Keratinocyte (primary cell): ENCODE measurements around the gene DACT3. TPM values are rescaled to one million over a fixed set of nuclear protein-coding genes. Genes with fewer than 3 reads are reported as not detected.

Experiments used
- DNase-seq: peaks from one replicate; pipeline ENCODE4 v3.0.0-alpha.2; 2011; ENCODE audit warnings: low read depth, missing footprints, low spot score
- FAIRE-seq: peaks from 2 replicates; lab custom pipeline; 2011; peaks lifted over from hg19 to GRCh38; lab: Jason Lieb, UNC
- H2AFZ ChIP-seq: 2 replicates; pipeline ENCODE4 v1.6.0; 2012; ENCODE audit warnings: low read length, control low read depth, inconsistent platforms; ENCODE audit not compliant: control insufficient read depth
- H3K27ac ChIP-seq: 2 replicates; pipeline ENCODE4 v1.5.1; 2011; ENCODE audit warnings: low read length; ENCODE audit not compliant: control insufficient read depth, insufficient read depth
- H3K27me3 ChIP-seq: 3 replicates; pipeline ENCODE4 v1.6.0; 2011; ENCODE audit warnings: low read length; ENCODE audit not compliant: control insufficient read depth, insufficient read depth; ENCODE audit errors: extremely low read depth
- H3K36me3 ChIP-seq, 2 experiments: 2 replicates in 1 of 2; 3 replicates in 1 of 2; pipeline ENCODE4 v1.5.1; 2011; ENCODE audit warnings: low read length in 2 of 2, mild to moderate bottlenecking in 1 of 2; ENCODE audit not compliant: control insufficient read depth in 2 of 2, insufficient read depth in 2 of 2; ENCODE audit errors: extremely low read depth in 1 of 2
- H3K4me1 ChIP-seq: 3 replicates; pipeline ENCODE4 v1.5.1; 2011; ENCODE audit warnings: low read length; ENCODE audit not compliant: control insufficient read depth, insufficient read depth; ENCODE audit errors: extremely low read depth
- H3K4me2 ChIP-seq: 3 replicates; pipeline ENCODE4 v1.6.0; 2011; ENCODE audit warnings: low read depth, low read length; ENCODE audit not compliant: control insufficient read depth, insufficient read depth; ENCODE audit errors: extremely low read depth
- H3K4me3 ChIP-seq, 3 experiments: fragments of 200-600 bp in 1 of 3; sonication (generic) in 1 of 3; 2 replicates in 2 of 3; 3 replicates in 1 of 3; pipeline ENCODE4 v1.5.1; 2011 to 2016; ENCODE audit warnings: low read length in 3 of 3, mild to moderate bottlenecking in 3 of 3, control low read depth in 2 of 3, inconsistent platforms in 1 of 3, low read depth in 1 of 3, mixed read lengths in 1 of 3, mixed run types in 1 of 3, moderate library complexity in 1 of 3; ENCODE audit not compliant: control insufficient read depth in 2 of 3, insufficient read depth in 2 of 3; ENCODE audit errors: extremely low read depth in 1 of 3
- H3K79me2 ChIP-seq: 2 replicates; pipeline ENCODE4 v1.6.0; 2012; ENCODE audit warnings: low read length; ENCODE audit not compliant: control insufficient read depth, insufficient read depth
- H3K9ac ChIP-seq: 3 replicates; pipeline ENCODE4 v1.6.0; 2011; ENCODE audit warnings: low read length; ENCODE audit not compliant: control insufficient read depth, insufficient read depth; ENCODE audit errors: extremely low read depth
- H3K9me1 ChIP-seq: 3 replicates; pipeline ENCODE4 v1.6.0; 2011; ENCODE audit warnings: low read length; ENCODE audit not compliant: control insufficient read depth, insufficient read depth; ENCODE audit errors: extremely low read depth
- H3K9me3 ChIP-seq: 2 replicates; pipeline ENCODE4 v1.5.1; 2012; ENCODE audit warnings: low read depth, low read length; ENCODE audit not compliant: control insufficient read depth
- H4K20me1 ChIP-seq: 3 replicates; pipeline ENCODE4 v1.6.0; 2011; ENCODE audit warnings: low read length; ENCODE audit not compliant: control insufficient read depth, insufficient read depth; ENCODE audit errors: extremely low read depth
- EZH2 ChIP-seq: IDR thresholded peaks from one replicate; pipeline ENCODE4 v1.6.1; 2012; ENCODE audit warnings: inconsistent platforms, mild to moderate bottlenecking, low read length, moderate library complexity
- dilution Hi-C: fragments of 300-500 bp; cut with MboI; formaldehyde crosslinking; loops from one replicate; pipeline ENCODE4 v1.7.0; 2020; ENCODE audit warnings: low sequenced_read_pairs; ENCODE audit not compliant: extremely low pct_ligation_motif_present
- polyA plus RNA-seq, 5 experiments: library from polyadenylated mRNA; depleted of rRNA in 3 of 5; stranded (reverse) in 3 of 5; stranded (forward) in 1 of 5; unstranded in 1 of 5; fragments of >200 nt; gene quantifications; 1 replicate in 1 of 5; 2 replicates in 3 of 5; 3 replicates in 1 of 5; pipeline versions ENCODE4 v1.2.1 to v1.2.3, GENCODE V29; 2011 to 2012; ENCODE audit warnings: missing spikeins in 2 of 5, low read depth in 1 of 5, low replicate concordance in 1 of 5
- TF ChIP-seq, protein P1 (sequence below), 3 experiments: IDR thresholded peaks in 1 of 3; conservative IDR thresholded peaks in 1 of 3; optimal IDR thresholded peaks in 1 of 3; 2 replicates in 2 of 3; 3 replicates in 1 of 3; pipeline versions ENCODE3 to v1.5.1; 2011; ENCODE audit warnings: low read length in 3 of 3, mild to moderate bottlenecking in 3 of 3, moderate library complexity in 2 of 3, control low read depth in 1 of 3, inconsistent platforms in 1 of 3; ENCODE audit not compliant: insufficient read depth in 2 of 3; ENCODE audit errors: extremely low read depth in 1 of 3

DACT3 gene
- polyA plus RNA-seq, 1 donor (not counting 4 experiments of a cell fraction or from before 2014, with no cell fraction given), result 0.04 TPM

DNA sequence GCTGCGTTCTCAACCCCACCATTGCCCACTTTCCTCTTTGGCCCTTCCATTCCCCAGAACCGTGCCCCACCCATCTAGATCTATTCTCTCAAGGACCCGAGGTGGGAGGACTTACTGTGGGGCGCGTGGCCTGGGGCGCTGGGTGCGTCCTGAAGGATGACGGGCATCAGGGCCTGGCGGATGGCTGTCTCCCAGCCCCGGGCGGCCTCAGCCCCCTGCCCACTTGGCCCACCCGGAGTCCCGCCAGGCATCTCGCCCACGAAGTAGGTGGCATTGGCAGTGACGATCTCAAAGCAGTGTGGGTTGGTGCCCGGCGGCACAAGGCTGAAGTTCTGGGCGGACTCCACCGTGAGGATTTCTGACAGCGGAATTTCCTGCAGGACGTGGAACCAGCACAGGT lies 32.8 kb upstream of the DACT3 start:
- H4K20me1 ChIP-seq, result peaks cover 8% of the 10 kb centered on the region
- H3K9me1 ChIP-seq, result no peaks in the 10 kb centered on the region
- H3K4me3 ChIP-seq, result no peak overlapping the region
- no peak for FAIRE-seq
- no peak overlapping the region for H3K27ac ChIP-seq
- no peak overlapping the region for H3K4me2 ChIP-seq
- no peaks in the 10 kb centered on the region for H3K9me3 ChIP-seq
- H3K79me2 ChIP-seq, result no peaks in the 10 kb centered on the region
- no peaks in the 10 kb centered on the region for H3K27me3 ChIP-seq
- no peak for DNase-seq
- H3K4me1 ChIP-seq, result peaks cover 2% of the 10 kb centered on the region
- TF ChIP-seq EZH2, result no peak
- TF ChIP-seq, protein P1, sequence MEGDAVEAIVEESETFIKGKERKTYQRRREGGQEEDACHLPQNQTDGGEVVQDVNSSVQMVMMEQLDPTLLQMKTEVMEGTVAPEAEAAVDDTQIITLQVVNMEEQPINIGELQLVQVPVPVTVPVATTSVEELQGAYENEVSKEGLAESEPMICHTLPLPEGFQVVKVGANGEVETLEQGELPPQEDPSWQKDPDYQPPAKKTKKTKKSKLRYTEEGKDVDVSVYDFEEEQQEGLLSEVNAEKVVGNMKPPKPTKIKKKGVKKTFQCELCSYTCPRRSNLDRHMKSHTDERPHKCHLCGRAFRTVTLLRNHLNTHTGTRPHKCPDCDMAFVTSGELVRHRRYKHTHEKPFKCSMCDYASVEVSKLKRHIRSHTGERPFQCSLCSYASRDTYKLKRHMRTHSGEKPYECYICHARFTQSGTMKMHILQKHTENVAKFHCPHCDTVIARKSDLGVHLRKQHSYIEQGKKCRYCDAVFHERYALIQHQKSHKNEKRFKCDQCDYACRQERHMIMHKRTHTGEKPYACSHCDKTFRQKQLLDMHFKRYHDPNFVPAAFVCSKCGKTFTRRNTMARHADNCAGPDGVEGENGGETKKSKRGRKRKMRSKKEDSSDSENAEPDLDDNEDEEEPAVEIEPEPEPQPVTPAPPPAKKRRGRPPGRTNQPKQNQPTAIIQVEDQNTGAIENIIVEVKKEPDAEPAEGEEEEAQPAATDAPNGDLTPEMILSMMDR (optimal IDR thresholded peaks at IDR 0.05 in 1 of 3, IDR thresholded peaks at IDR 0.05 in 1 of 3, conservative IDR thresholded peaks at IDR 0.05 in 1 of 3; ENCODE audit: extremely low read depth in 1 of 3, insufficient read depth in 2 of 3, low read length in 3 of 3), result no peak
- dilution Hi-C loops, result no loop called here
- H3K9ac ChIP-seq, result no peak overlapping the region
- no peak overlapping the region for H2AFZ ChIP-seq
- H3K36me3 ChIP-seq, result peaks cover 50 to 57% of the 10 kb centered on the region in 2 experiments

DNA sequence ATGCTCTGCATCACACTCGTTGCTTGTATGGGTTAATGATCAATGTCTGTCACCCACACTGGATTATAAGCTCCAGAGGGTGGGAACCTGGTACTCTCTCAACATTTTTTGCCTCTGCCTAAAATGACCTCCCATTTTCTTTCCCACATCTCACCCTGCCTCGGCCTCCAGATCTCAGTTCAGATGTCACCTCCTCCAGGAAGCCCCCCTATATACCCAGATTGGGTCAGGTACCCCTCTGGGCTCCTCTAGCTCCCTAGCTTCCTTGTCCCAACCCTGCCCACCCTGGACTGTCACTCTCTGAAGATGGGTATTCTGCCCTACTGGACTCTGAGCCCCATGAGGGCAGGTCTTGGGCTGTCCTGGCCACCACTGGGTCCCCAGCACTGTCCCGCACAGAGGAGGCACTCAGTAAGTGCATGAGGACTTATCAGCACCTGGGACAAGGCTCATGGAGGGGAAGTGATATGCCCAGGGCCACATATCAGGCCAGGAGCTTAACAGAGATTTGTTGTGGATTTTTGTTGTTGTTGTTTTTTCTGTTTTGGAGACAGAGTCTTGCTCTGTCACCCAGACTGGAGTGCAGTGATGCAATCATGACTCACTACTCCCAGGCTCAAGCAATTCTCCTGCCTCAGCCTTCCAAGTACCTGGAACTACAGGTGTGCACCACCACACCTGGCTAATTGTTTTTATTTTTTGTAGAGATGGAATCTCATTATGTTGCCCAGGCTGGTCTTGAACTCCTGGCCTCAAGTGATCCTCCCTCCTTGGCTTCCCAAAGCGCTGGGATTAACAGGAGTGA lies 32.1 kb upstream of the DACT3 start:
- no peak for DNase-seq
- dilution Hi-C loops, result no loop called here

More for the DNA sequence above, 32.1 kb upstream of the DACT3 start:
- Histone ChIP-seq H3K9me1 (no peaks in the 10 kb centered on the region), H3K27me3 (no peaks in the 10 kb centered on the region), H3K4me2 (no peak overlapping the region), H3K9ac (no peak overlapping the region), H3K9me3 (no peaks in the 10 kb centered on the region), H3K36me3 (peaks cover 45 to 51% of the 10 kb centered on the region in 2 experiments), H3K4me1 (peaks cover 2% of the 10 kb centered on the region), H2AFZ (no peak overlapping the region), H3K4me3 (no peak overlapping the region), H3K27ac (peak overlapping the region; percentile 33), H4K20me1 (peaks cover 8% of the 10 kb centered on the region), H3K79me2 (no peaks in the 10 kb centered on the region)
- no peak for FAIRE-seq
- no peak for TF ChIP-seq EZH2
- TF ChIP-seq, protein P1 (optimal IDR thresholded peaks at IDR 0.05 in 1 of 3, IDR thresholded peaks at IDR 0.05 in 1 of 3, conservative IDR thresholded peaks at IDR 0.05 in 1 of 3; ENCODE audit: extremely low read depth in 1 of 3, insufficient read depth in 2 of 3, low read length in 3 of 3), result no peak
